Globus pallidus (tissue), 1 donor: ENCODE data around the gene NUDT14.

ENCODE experiments used
- DNase-seq: peaks from one replicate; pipeline ENCODE4 v3.0.0-alpha.2; 2015; ENCODE audit warnings: low spot score

NUDT14 gene

DNA sequence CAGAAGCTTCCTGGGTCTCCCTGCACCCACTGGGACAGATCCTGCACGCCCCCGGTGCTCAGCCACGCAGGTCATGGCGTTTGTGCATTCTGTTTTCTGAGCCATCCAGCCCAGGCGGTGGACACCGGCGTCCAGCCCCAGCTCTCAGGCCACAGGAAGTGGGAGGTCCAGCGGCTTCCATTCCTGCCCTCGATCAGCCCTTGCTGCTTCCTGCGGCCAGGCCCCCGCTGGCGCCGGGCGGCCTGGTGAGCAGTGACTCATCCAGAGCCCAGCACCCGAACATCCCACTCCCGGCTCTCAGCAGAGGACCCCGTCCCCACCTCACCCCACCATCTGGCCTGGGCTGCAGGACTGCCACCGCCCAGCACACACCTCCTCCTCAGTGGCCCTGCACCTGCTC is 18.0 kb upstream of the NUDT14 start:
- no peak for DNase-seq

DNA sequence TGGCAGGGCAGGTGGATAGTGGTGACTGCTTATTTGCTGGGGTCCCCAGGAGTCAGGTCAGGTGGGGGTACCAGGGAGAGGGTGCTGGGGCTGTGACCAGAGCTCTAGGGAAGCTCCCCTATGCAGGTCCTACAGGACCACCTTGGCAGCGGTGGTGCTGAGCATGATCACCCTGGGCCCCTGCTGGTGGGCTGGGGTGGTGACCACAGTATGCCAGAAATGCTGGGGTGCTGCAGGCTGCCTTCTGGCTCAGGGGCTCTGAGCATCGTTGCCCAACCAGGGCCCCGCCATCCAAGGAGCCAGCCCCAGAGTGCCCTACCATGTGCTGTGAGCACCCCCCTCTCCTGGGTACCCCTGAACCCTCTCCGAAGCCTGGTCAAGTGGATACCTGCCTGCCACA is 17.5 kb upstream of the NUDT14 start:
- no peak for DNase-seq

DNA sequence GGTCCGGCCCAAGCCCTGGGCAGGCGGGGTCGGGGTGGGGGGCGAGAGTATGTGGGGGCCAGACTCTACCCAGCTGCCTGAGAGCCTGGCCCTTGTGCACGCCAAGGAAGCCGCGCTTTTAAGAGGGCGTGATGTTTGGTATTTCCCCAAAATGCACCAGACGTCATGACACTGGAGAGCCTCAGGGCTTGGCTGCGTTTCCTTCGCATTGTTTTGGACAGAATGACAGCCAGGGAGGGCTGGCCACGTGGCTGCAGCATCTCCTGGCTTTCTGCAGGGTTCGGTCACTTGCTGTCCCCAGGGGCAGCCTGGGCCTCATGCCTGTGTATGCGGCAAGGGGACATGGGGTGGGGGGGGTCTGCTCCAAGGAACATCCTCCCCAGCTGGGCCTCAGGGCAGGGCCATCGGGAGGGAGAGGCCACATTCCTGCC is 16.1 kb upstream of the NUDT14 start:
- DNase-seq = peak; percentile 49

DNA sequence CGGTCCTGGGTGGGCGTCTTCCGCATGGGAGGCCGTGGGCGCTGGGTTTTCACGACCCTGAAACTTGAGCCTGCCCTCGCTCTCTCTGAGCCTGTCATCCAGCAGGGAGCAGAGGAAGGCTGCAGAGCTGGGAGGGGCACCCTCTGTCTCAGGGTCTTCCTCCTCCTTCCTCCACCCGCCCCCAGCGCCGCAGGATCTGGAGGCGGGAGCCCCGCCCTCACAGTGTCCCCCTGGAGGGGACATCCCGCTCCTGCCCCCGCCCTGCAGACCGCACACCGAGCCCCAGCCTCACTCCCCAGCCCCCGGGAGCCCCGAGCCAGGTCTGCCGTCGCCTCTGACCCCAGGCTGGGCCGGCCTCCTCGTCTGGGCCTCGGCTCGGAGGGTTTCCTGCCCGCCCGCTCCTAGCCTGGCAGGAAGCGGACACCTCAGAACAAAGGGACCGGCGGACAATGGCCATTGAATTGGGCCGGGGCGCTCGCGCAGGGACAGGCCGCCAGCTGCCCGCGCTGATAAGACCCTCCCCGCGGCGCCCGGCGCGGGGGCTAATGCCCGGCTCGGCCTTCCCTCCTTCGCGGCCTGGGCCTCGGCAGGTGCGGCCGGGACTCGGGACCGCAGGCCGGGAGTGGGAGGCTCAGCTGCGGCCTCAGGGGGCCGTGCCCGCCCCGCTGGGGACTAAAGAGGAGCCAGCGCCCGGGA is 15.3 kb upstream of the NUDT14 start:
- no peak for DNase-seq

DNA sequence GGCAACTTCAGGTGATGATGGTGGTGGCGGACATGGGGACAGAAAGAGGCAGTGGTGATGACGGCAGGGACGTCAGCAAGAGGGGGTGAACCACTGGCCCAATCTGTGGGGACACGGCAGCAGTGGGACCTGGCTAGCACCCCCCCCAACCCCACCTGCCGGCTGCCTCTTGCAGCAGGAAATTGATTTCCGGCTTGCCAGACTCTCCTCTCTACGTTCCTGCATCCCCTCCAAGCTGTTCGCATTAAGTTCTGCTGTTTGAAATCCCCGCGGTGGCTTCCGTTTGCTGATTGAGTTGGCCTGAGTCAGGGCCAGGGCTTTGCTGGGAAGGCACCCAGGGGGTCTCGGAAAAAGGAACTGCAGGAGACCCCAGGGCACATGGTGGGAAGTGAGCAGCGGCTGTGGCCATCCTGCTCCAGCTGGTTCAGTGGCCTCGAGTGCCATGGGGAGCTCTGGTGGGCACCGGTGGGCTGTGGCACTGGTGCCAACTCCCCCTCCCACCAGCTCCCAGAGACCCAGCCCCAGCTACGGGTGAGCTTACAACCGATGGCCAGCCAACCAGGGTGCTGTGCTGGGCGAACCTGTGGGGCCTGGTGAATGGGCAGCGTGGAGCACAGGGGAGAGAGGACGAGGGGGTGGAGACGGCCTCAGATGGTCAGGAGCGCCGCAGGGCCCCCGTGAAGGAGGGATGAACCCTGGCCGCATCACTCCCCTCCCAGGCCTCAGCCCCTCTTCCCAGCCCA is 14.6 kb upstream of the NUDT14 start:
- no peak for DNase-seq

DNA sequence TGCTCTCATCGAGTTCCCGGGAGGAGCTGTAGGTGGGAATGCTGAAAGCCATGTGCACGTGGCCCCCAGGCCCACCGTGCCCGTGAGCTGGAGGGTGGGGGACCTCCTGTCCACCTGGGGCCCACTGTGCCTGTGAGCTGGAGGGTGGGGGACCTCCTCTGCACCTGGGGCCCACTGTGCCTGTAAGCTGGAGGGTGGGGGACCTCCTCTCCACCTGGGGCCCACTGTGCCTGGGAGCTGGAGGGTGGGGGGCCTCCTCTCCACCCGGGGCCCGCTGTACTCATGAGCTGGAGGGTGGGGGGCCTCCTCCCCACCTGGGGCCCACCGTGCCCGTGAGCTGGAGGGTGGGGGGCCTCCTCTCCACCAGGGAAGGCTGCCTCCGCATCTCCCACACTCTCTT is 13.9 kb upstream of the NUDT14 start:
- no peak for DNase-seq

DNA sequence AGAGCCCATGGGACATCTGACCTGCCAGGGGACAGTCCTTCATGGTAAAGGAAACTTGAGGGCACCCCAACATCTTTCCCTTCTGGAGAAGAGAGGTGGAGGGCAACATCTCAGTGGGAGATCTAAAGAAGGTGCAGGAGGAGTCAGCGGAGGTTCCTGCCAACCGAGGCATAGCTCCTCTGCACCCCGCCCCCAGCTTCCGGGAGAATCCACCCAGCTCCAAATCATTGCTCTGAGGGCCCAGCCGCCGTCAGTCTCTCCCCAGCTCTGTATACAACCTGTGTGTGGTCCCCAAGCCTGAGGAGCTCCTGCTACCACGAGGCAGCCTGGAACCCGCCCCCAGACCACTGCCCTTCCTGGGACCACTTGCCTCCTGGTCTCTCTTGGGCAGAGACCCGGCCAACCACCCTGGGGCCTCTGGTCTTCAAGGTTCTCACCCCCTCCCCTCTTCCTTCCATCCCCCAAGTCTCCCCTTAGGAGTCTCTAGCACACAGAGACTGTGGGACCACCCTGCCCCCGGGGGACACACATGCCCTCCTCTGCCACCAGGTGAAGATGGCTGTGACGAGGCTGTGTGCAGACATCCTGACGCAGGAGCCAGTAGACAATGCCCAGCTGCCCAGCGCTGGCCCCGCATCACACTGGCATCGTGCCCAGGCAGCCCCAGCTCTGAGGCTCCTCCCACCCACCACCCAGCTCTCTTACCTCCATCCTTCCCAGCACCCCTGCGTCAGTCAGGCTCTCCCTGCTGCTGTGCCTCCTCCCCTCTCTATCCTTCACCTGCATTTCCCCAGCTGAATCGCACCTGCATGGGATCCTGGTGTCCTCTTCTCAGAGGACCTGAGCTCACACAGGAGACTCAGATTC is 13.0 kb upstream of the NUDT14 start:
- DNase-seq = no peak

DNA sequence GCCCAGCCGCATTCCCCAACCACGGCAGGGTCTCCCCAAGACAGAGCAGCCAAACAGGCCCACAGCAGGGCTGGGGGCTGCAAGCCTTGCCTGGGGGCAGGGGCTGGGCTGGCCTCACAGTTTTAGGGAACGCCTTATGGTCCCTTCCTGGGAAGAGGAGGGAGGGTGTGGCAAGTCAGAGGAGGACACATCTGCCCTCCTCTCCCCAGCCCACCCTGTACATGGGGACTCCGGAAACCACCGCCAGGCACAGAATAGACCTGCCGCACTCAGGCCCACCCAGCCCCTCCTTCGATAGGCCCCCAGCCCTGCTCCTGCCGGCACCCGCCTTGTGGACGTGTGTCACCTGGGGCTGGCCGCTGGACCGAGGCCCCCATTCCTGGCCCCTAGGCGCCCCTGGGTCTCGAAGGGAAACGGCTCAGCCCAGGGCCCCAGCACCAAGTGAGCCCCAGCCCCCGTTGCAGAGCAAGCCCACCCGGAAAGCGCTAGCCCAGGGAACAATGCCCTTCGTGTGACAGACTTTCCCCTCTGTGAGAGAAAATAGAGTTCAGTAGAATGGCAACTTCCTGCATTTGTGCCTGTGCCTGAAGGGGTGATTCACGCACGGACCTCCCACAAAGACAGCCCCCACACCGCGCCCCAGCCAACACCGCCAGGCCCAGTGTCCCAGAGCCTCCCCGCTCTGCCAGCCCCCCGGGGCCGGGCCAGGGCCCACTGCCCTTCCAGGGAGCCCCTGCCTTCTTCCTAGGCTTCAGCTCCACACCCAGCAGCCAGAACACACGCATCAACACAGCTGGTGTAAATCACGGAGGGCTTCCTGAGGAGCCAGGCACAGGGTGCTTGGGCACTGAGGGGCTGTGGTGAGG is 12.0 kb upstream of the NUDT14 start:
- DNase-seq = no peak

DNA sequence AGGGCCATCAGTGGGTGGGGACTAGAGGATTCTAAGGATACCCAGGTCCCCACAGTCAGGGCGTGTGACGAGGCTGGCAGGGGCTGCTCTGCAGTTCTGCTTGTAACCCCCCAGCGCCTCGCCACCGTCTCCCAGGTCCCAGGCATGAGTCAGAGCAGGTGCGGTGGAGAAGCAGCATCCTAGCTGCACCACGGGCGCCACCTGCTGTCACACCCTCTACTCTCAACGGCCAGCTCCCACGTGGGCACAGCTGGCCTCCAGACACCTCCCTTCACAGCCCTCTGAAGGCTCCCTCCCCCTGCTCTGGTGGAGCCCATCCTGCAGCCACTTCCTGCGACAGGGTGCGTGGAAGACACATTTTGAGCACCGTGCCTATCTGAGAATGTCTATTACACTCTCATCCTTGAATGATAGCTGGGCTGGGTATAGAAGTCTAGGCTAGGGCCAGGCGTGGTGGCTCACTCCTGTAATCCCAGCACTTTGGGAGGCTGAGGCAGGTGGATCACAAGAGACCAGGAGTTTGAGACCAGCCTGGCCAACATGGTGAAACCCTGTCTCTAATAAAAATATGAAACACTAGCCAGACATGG is 6.9 kb upstream of the NUDT14 start:
- DNase-seq = no peak

DNA sequence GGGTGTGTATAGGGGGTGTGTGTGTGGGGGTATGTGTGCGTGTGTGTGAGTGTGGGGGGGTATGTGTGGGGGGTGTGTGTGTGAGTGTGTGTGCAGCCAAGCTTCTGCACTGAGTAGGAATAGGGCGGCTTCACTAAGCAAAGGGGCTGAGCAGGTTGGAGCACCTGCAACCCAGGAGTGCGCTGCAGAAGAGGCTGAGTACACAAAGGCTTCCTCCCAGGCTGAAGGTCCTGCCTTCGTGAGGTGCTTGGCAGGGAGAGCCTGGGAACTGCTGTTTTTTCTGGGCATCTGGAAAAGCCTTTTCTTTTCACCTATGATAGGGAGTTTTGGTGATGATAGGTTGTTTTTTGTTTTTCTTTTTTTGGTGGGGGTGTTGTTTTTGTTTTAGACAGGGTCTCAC is 6.0 kb upstream of the NUDT14 start:
- DNase-seq = no peak

DNA sequence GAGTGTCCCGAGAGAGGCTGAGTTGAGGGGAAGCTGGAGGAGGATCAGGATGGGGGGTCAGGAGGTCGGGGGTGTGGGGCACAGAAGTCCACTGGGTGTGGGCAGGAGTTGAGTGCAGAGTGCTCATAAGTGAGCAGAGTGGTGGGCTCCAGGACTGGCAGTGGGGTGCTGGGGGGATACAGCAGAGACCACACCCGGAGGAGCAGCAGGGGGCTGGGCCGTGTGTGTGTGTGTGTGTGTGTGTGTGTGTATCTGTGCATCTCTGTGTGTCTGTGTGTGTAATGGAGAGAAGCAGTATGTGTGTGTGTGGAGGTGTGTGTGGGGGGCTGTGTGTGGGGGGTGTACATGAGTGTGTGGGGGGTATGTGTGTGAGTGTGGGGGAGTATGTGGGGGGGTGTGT is 4.9 kb upstream of the NUDT14 start:
- DNase-seq = no peak

DNA sequence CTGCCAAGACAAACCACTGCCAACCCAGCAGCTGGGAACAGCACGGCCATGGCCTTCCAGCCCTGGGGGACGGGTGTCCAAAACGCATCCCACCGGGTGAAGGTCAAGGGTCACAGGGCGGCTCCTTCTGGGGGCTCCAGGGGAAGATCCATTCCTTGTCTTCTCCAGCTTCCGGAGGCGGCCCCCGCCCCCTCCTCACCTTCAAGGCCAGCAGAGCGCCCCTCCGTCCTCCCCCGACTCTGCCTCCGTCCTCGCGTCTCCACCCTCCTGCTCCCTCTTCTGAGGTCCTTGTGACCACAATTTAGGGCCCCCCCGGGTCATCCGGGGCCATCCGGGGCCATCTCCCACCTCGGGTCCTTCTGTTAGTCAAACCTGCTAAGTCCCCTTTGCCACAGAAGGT is 3.9 kb upstream of the NUDT14 start:
- no peak for DNase-seq

DNA sequence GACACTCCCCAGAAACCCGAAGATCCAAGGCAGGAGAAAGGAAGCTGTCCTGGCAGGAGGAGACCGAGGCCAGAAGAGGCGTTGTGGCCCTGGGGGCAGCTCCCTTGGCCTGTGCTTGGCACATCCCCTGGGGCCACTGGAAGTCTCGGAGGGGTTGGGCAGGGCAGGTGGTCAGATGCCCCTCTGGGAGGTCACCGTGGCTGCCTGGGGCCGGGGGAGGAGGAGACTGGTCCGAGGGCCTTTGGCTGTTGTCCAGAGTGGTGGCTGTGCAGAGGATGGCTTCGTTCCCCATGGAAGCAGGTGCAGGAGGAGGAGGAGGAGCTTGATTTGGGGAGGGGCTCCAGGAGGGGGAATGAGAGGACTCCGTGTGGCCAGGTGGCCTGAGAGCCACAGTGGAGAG is 3.3 kb upstream of the NUDT14 start:
- no peak for DNase-seq

DNA sequence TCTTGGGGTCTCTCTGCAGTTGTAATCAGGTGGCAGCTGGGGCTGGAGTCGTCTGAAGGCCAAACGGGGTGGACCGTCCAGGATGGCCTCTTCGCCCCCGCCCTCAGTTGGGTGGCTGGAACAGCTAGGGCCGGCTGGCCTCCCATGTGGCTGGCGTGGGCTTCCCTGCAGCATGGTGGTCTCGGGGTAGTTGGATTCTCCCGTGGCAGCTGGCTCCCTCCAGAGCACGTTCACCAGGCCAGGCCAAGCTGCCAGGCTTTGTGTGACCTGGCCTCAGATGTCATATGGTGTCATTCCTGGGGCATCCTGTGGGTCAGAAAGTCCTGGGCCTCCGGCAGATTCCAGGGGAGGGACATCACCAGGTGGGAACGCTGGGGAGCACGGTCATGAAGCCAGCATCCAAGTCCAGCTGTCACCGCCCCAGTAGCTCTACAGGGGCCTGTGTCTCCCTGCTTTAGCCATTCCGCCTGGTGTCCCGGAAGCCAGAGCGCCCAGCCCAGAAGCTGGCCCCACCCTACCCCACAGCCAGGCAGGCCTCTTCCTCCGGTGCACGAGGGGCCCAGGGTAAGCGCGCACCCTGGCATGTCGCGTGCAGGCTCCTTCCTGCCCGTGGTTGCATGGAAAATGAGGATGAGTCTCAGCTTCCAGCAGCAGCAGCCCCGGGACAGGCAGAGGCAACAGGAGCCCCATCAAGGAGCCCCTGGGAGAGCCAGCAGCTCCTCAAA is 1.3 kb upstream of the NUDT14 start:
- DNase-seq = no peak

DNA sequence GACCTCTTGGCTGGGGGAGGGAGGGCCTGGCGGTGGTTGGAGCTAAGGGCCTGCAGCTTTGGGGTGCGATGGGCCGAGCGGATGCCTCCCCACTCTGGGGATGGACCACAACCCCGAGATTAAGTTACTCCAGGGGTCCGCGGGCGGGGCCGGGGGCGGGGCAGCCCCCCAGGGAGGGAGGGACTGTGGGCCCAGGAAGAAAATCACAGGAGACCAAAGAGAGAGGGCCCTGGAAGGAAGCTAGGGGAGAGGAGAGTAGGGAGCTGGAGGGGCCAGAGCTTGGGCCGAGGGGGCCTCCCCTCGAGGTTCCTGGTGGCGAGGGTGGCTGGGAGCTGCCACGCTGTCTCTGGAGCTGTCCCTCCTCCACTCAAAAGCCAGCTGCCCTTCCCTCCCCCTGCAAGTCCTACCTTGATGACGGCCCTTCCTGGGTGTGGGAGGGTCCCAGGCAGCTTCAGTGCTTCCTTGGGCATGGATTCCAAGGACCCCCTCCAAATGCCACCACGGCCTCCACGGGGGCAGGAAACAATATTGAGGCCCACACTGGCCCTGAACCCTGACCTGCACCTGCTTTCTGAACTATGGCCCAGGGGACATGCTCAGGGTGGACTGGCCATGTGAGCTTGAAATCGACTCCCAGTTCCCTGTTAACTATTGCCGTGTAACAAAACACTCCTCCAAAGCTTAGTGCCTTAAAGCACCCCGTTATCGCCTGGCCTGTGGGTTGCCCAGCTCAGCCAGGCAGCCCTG is 610 bp upstream of the NUDT14 start:
- no peak for DNase-seq

DNA sequence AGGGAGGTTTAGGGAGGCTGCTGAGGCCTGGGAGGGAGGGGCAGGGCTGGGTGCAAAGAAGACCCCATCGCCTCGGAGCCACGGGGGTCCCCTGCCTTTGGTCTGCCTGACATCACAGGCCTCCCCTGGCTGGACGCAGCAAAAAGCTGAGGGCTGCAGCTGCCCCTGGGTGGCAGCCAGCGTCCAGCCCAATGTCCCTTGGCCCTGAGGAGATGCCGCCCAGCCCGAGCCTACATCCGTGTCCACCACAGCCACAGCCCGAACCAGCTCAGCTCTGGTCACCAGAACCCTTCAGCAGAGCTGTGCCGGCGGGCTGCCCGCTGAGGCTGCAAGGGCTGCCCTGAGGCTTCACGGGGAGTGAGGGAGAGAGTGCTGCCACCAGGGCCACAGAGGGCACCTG is 1.9 kb downstream of the NUDT14 start:
- DNase-seq = no peak

DNA sequence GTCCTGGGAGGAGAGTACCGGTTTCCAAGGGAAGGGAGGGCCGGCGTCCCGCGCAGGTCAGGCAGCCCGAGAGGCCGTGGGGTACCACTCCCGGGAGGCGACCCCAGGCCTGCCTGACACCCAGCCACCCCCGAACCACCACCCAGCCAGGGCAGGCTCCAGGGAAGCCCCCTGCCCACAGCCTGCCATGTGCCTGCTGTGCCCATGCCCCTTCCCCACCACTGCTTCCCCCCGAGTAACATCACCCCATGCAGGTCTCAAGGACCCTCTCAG is 2.3 kb downstream of the NUDT14 start:
- DNase-seq = no peak

DNA sequence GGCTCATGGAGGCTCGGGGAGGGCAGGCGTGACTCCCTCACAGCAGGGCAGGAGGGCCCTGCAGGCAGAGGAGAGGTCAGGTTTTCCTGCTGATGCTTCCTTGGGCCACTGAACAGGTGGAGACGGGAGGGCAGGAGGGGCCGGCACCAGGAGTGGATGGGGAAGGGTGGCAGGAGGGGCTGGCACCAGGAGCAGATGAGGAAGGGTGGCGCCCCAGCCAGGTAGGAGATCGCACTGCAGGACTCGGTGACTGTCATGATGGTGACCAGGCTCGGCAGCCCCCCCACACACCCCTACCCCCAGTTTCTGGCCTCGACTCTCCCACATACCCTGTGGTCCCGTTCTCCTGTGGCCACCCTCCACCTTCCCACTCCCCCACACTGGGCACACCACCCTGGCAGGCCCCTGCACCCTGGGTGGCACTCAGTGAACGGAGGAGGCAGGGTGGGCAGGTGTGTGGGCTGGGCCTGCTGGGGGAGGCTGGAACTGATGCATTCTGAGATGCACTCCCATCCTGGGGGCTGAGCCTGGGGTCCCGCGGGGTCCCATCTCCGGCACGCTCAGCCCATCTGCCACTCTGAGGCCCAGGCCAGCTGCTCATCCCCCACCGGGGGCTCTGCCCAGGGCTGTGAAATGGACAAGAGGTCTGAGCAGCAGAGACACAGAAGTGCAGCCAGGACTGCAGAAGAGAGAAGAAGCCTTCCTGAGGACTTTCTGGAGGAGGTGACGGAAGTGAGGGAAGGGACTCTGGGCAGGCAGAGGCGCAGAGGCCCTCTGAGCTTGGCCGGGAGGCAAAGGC is 2.8 kb downstream of the NUDT14 start:
- no peak for DNase-seq

DNA sequence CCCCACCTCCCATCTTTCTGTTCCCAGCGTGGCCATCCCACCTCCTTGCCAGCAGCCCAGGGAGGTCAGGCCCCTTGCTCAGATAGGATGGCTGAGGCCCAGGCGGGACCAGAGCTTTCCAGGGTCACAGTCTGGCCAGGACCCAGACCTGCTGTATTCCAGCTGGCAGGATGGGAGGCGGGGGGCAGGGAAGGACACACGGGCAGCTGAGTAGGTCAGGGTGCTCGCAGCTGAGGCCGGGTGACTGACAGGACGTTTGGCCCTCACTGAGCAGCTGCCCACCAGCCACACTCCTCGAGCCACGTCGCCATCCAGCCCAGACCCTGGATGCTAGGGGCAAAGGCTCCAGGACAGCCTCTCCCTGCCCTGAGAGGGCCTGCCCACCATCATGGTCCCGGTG is 4.0 kb downstream of the NUDT14 start:
- DNase-seq = no peak

DNA sequence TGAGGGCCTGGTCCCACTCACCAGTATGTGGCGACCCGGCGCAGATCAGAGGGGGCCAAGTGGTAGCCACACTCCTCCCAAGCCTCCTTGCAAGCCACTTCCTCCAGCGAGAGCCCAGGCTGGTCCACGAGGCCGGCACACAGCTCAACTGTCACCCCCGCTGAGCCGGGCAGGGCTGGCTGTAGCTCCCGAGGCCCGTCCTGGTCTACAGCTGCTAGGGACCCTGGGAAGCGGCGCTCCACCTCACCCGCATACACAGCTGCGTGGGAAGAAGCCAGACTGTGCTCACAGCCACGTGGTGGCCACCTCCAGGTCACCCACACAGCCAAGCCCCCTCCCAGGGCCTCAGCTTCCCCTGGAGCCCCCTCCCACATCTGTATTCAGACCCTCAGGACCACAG is 4.6 kb downstream of the NUDT14 start:
- DNase-seq = no peak
